ENCODE results near the gene RBM8A. TPM values are rescaled to one million over a fixed set of nuclear protein-coding genes. Genes with fewer than 3 reads are reported as not detected.

Gene RBM8A
- polyA plus RNA-seq, 3 donors, result 91.5 to 171 (median 115) TPM

DNA sequence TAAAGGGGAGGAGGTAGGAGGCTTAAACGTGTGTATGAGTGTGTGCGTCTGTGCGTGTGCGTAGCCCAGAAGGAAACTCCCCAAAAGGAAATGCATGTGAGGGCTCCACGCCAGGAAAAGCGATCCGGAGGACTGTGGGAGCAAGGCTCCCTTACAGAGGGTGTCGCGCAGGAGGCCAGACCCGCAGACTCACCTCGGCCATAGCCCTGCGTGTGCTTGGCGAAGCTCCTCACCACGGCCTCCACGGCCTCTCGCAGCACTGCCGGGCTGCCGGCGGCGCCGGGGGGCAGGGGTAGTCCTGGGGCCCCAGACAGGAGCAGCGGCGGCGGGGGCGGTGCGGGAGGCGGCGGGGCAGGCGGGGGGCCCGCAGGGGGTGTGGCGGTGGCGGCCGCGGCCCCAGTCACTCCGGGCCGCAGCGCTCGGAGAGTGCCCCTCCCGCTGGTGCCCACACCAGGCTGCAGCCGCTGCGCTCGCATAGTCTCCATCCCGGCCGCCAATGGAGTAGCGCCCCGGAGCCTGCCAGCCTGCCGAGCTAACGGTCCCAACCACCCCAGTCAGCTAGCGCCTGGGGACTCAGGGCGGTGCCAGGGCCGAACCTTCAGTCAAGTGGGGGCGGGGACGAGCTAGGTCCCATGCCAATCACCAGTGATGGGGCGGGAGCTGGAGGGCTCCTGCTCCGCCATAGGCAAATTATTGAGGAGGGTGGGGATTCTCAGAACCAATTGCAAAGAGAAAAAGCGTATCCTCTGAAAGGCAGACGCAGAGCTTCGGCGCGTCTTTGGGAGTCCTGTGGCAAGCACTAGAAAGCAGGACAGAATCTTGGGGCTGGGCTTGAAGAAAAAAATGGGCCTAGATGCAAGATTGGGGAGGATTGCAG is 30.4 kb upstream of the RBM8A start, which contains the start of gene LIX1L:
Gene LIX1L, minus strand, starts transcription at position 575 of the 877 bp plus-strand sequence. Its CDS starts 90 bp downstream, at position 485.
- peaks cover 0 to 7% (median 0%) of the 10 kb centered on the region in 7 donors for H3K9me3 Mint-ChIP-seq
- intact Hi-C loops (cut with micrococcal nuclease), result loop anchor here in 1 of 2 donors (2.0 kb wide), 1 partner anchor 39 kb away; the partner anchor contains the start of gene PEX11B
- H3K27ac Mint-ChIP-seq, result peak within 1 kb of the TSS; percentile 81 to 92 (median 90)
- Histone ChIP-seq H3K4me1 (ENCODE audit: control insufficient read depth in 1 of 2, insufficient read depth in 2 of 2, low read length in 2 of 2) (peaks cover 55 to 66% of the 10 kb centered on the region in 2 donors), H3K4me3 (replicated peaks in 1 of 3; ENCODE audit: low read depth in 2 of 3, low read length in 3 of 3) (peak within 1 kb of the TSS; percentile 47 to 87 (median 78)), H3K9me3 (replicated peaks in 1 of 2; ENCODE audit: control insufficient read depth in 1 of 2, insufficient read depth in 1 of 2, low read length in 2 of 2) (no peaks in the 10 kb centered on the region), H3K27ac (ENCODE audit: low read depth in 1 of 2, low read length in 2 of 2) (peak within 1 kb of the TSS; percentile 44 to 88), H3K9ac (ENCODE audit: insufficient read depth, low read length, poor library complexity, severe bottlenecking) (peak within 1 kb of the TSS; percentile 87), H3K79me2 (ENCODE audit: insufficient read depth, low read length) (peaks cover 41% of the 10 kb centered on the region), H4K20me1 (ENCODE audit: insufficient read depth, low read length) (peaks cover 3% of the 10 kb centered on the region), H2AFZ (ENCODE audit: insufficient read depth, low read depth, low read length, poor library complexity, severe bottlenecking) (peak within 1 kb of the TSS; percentile 86), H3K36me3 (replicated peaks in 1 of 2; ENCODE audit: control insufficient read depth in 1 of 2, insufficient read depth in 2 of 2, low read length in 2 of 2) (no peaks in the 10 kb centered on the region), H3K4me2 (replicated peaks; ENCODE audit: extremely low read depth, low read length, poor library complexity, severe bottlenecking) (peak within 1 kb of the TSS; percentile 86), H3K27me3 (ENCODE audit: control insufficient read depth in 2 of 2, insufficient read depth in 2 of 2, low read length in 2 of 2) (peaks cover 3 to 22% of the 10 kb centered on the region in 2 donors)
- H3K4me3 Mint-ChIP-seq, result peak within 1 kb of the TSS; percentile 89 to 95
- H3K36me3 Mint-ChIP-seq, result peaks cover 6 to 7% of the 10 kb centered on the region in 2 donors
- peaks cover 76% of the 10 kb centered on the region for H3K4me1 Mint-ChIP-seq
- under 1% methylated on average over 60 of the region's 60 CpGs for whole genome bisulfite sequencing (ENCODE audit: insufficient coverage)
- H3K27me3 Mint-ChIP-seq (ENCODE audit: low read depth in 3 of 3), result peaks cover 24 to 29% (median 25%) of the 10 kb centered on the region in 3 donors
- peak; percentile 91 to 94 (median 92) for DNase-seq
- TF ChIP-seq CTCF (IDR thresholded peaks at IDR 0.05), result no peak

DNA sequence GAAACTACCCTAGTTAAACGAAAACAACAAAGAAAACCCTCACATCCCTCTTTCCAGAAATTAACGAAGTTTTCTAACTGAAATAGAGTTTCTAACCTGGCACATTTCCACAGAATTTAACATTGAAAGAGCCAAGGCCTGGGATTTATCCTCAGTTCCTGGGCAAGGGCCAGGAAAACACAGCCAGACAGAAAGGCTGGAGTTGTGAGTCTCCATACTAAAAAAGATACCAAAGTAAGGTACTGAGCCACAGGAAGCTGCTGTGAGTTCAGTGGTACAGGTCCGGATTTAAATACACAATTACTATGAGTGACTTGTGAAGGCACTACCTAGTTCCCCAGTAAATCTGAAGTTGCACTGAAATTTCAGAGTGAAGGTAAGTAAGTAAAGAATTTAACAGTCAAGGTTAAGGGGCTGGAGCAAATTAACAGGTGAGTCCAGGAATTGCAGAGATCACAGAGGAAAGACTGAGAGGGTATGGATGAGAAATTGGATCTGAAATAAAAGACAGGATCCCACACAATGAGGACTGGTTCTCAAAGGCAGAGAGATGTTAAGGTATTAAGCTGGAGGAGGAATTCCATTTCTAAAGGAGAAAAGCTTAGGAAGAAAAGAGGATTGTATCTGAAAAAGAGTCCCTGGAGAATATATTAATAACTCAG is 29.6 kb upstream of the RBM8A start:
- Histone ChIP-seq H3K79me2 (ENCODE audit: insufficient read depth, low read length) (peaks cover 41% of the 10 kb centered on the region), H4K20me1 (ENCODE audit: insufficient read depth, low read length) (peaks cover 3% of the 10 kb centered on the region), H3K27me3 (ENCODE audit: control insufficient read depth in 2 of 2, insufficient read depth in 2 of 2, low read length in 2 of 2) (peaks cover 0 to 16% of the 10 kb centered on the region in 2 donors), H2AFZ (ENCODE audit: insufficient read depth, low read depth, low read length, poor library complexity, severe bottlenecking) (peak overlapping the region; percentile 86), H3K36me3 (replicated peaks in 1 of 2; ENCODE audit: control insufficient read depth in 1 of 2, insufficient read depth in 2 of 2, low read length in 2 of 2) (no peaks in the 10 kb centered on the region), H3K9me3 (replicated peaks in 1 of 2; ENCODE audit: control insufficient read depth in 1 of 2, insufficient read depth in 1 of 2, low read length in 2 of 2) (no peaks in the 10 kb centered on the region), H3K27ac (ENCODE audit: low read depth in 1 of 2, low read length in 2 of 2) (peak overlapping the region; percentile 44 to 88), H3K4me2 (replicated peaks; ENCODE audit: extremely low read depth, low read length, poor library complexity, severe bottlenecking) (peak overlapping the region; percentile 86), H3K4me3 (replicated peaks in 1 of 3; ENCODE audit: low read depth in 2 of 3, low read length in 3 of 3) (peak overlapping the region; percentile 47 to 87 (median 78)), H3K9ac (ENCODE audit: insufficient read depth, low read length, poor library complexity, severe bottlenecking) (peak overlapping the region; percentile 87), H3K4me1 (ENCODE audit: control insufficient read depth in 1 of 2, insufficient read depth in 2 of 2, low read length in 2 of 2) (peaks cover 49 to 59% of the 10 kb centered on the region in 2 donors)
- Mint-ChIP-seq H3K27me3 (ENCODE audit: low read depth in 3 of 3) (peaks cover 17 to 21% (median 18%) of the 10 kb centered on the region in 3 donors), H3K9me3 (peaks cover 0 to 6% (median 0%) of the 10 kb centered on the region in 7 donors), H3K36me3 (peaks cover 7 to 9% of the 10 kb centered on the region in 2 donors), H3K4me1 (peaks cover 70% of the 10 kb centered on the region), H3K4me3 (peak overlapping the region; percentile 89 to 95), H3K27ac (peak overlapping the region; percentile 77 to 92 (median 88))
- TF ChIP-seq CTCF (IDR thresholded peaks at IDR 0.05), result no peak
- no peak for DNase-seq
- intact Hi-C loops (cut with micrococcal nuclease), result loop anchor here in 1 of 2 donors (2.0 kb wide), 1 partner anchor 38 kb away; the partner anchor contains the start of gene PEX11B
- WGBS (ENCODE audit: insufficient coverage), result 0% methylated on average over 2 of the region's 3 CpGs
